Coronary artery (tissue), 2 donors: ENCODE results near the gene CRYGA.

Source experiments
- DNase-seq: peaks from one replicate; pipeline ENCODE4 v3.0.0-alpha.2; 2017; ENCODE audit warnings: low spot score
- H3K27ac ChIP-seq, 2 donors: fragments of 200-600 bp; sonication (generic); one replicate each; pipeline ENCODE4 v1.5.1; 2016 to 2019
- H3K4me3 ChIP-seq: fragments of 200-600 bp; sonication (generic); 2 replicates; pipeline ENCODE4 v1.5.1; 2016; ENCODE audit warnings: mild to moderate bottlenecking, moderate library complexity
- CTCF ChIP-seq: fragments of 200-600 bp; sonication (generic); IDR thresholded peaks from one replicate; pipeline ENCODE4 v1.5.1; 2019; ENCODE audit warnings: antibody characterized with exemption

The CRYGA gene

GRCh38 chr2:208192611-208193236 is 29.3 kb upstream of the CRYGA start:
- H3K4me3 ChIP-seq = no peak overlapping the region
- no peak for TF ChIP-seq CTCF
- no peak for DNase-seq
- no peak overlapping the region for H3K27ac ChIP-seq

GRCh38 chr2:208189810-208190503 is 26.6 kb upstream of the CRYGA start, which contains the start of gene C2orf80:
TSS of gene C2orf80 (minus strand) at chr2:208190030. CDS start at chr2:208186986, 3,044 bp downstream.
- TF ChIP-seq CTCF = no peak

GRCh38 chr2:208189069-208189809 is 25.9 kb upstream of the CRYGA start:
- Histone ChIP-seq H3K4me3 (no peak overlapping the region), H3K27ac (no peak overlapping the region)
- no peak for TF ChIP-seq CTCF
- no peak for DNase-seq

More at GRCh38 chr2:208189810-208190503, 26.6 kb upstream of the CRYGA start, which contains the start of gene C2orf80:
- DNase-seq = no peak
- Histone ChIP-seq H3K4me3 (no peak within 1 kb of the TSS), H3K27ac (no peak within 1 kb of the TSS)

- no peak for DNase-seq
- H3K4me3 ChIP-seq = no peak overlapping the region
- no peak for TF ChIP-seq CTCF
- no peak overlapping the region for H3K27ac ChIP-seq
Observed at GRCh38 chr2:208186893-208187292, 23.5 kb upstream of the CRYGA start.

- no peak overlapping the region for H3K27ac ChIP-seq
- no peak for DNase-seq
- no peak overlapping the region for H3K4me3 ChIP-seq
- TF ChIP-seq CTCF = no peak
Observed at GRCh38 chr2:208186465-208186864, 23.1 kb upstream of the CRYGA start.

- TF ChIP-seq CTCF = no peak
- DNase-seq = no peak
- no peak overlapping the region for H3K27ac ChIP-seq
- peak overlapping the region; percentile 44 for H3K4me3 ChIP-seq
Observed at GRCh38 chr2:208183972-208184705, 20.8 kb upstream of the CRYGA start.
